Sigmoid colon (tissue), 7 donors: Measurements from ENCODE around the gene ECHDC1. TPM values are rescaled to one million over a fixed set of nuclear protein-coding genes. Genes with fewer than 3 reads are reported as not detected.

Experiments
- DNase-seq: peaks from one replicate; pipeline ENCODE4 v3.0.0-alpha.2; 2019
- H3K27ac ChIP-seq, 4 donors: fragments of 200-600 bp; sonication (generic); one replicate each; pipeline ENCODE4 v1.5.1; 2016 to 2019; ENCODE audit warnings: mild to moderate bottlenecking in 1 of 4
- H3K27me3 ChIP-seq, 3 donors: fragments of 200-600 bp; sonication (generic); one replicate each; pipeline ENCODE4 v1.5.1; 2019; ENCODE audit warnings: mild to moderate bottlenecking in 1 of 3
- H3K36me3 ChIP-seq, 4 donors: fragments of 200-600 bp; sonication (generic); one replicate each; pipeline ENCODE4 v1.5.1; 2016 to 2019
- H3K4me1 ChIP-seq, 4 donors: fragments of 200-600 bp; sonication (generic); one replicate each; pipeline ENCODE4 v1.5.1; 2017 to 2019
- H3K4me3 ChIP-seq, 4 donors: fragments of 200-600 bp; sonication (generic); one replicate each; pipeline ENCODE4 v1.5.1; 2017 to 2019; ENCODE audit warnings: mild to moderate bottlenecking in 2 of 4, moderate library complexity in 1 of 4
- H3K9me3 ChIP-seq, 4 donors: fragments of 200-600 bp in 3 of 4; sonication (generic) in 3 of 4; one replicate each; pipeline versions ENCODE4 v1.5.1 to v1.6.1; 2013 to 2019
- EP300 ChIP-seq, 4 donors: sonication (generic); formaldehyde crosslinking; IDR thresholded peaks; one replicate each; pipeline ENCODE4 v1.6.1; 2017; ENCODE audit warnings: antibody characterized with exemption in 4 of 4
- POLR2A ChIP-seq, 2 donors: fragments of 450-650 bp; IDR thresholded peaks; one replicate each; pipeline ENCODE4 v1.6.1; 2016; ENCODE audit warnings: antibody characterized with exemption in 2 of 2, mild to moderate bottlenecking in 2 of 2, moderate library complexity in 2 of 2
- POLR2AphosphoS5 ChIP-seq, 4 donors: sonication (generic); formaldehyde crosslinking; IDR thresholded peaks; one replicate each; pipeline ENCODE4 v1.6.1; 2017; ENCODE audit warnings: antibody characterized with exemption in 4 of 4
- WGBS, 2 donors: extraction: QIAGEN DNeasy Blood & Tissue Kit; methylation state at CpG; one replicate each; pipeline ENCODE4 v1.1.7; 2013; 5-methylcytosine and 5-hydroxymethylcytosine counted together
- intact Hi-C: fragments of 100-400 bp; cut with DNase I; formaldehyde crosslinking; loops from one replicate; pipeline ENCODE4 v1.15.1; 2023
- polyA plus RNA-seq, 3 donors: library from polyadenylated mRNA; stranded (reverse); fragments of 200-250 nt; gene quantifications; one replicate each; pipeline ENCODE4 v1.2.3, GENCODE V29; 2013
- total RNA-seq, 4 donors: library from RNA; depleted of rRNA; stranded (reverse); fragments of >200 nt; gene quantifications; one replicate each; pipeline ENCODE4 v1.1.0, GENCODE V29; 2016
- TF ChIP-seq, protein P1 (sequence below), 4 experiments: fragments of 450-650 bp in 3 of 4; fragments of 200-600 bp in 1 of 4; IDR thresholded peaks; one replicate each; pipeline ENCODE4 v1.5.1; 2016 to 2019; ENCODE audit warnings: antibody characterized with exemption in 4 of 4, mild to moderate bottlenecking in 3 of 4, moderate library complexity in 2 of 4
- donor health status: healthy with polysubstance abuse.
- donor health status: Bipolar disorder and iron deficiency.
- donor health status: healthy.

The ECHDC1 gene
- total and polyA plus RNA-seq, 7 donors = 48.6 to 97.1 (median 77.3) TPM

- intact Hi-C loops = no loop called here
- Histone ChIP-seq H3K4me1 (peaks cover 0 to 34% (median 19%) of the 10 kb centered on the region in 4 donors), H3K36me3 (peaks cover 6 to 35% (median 11%) of the 10 kb centered on the region in 4 donors), H3K9me3 (no peaks in the 10 kb centered on the region), H3K27ac (peak overlapping the region in 3 of 4 donors; percentile 4 to 59 (median 40)), H3K27me3 (no peaks in the 10 kb centered on the region), H3K4me3 (peak overlapping the region in 1 of 4 donors; percentile 7)
- no peak for TF ChIP-seq POLR2A (IDR thresholded peaks at IDR 0.05)
- no peak for TF ChIP-seq EP300 (IDR thresholded peaks at IDR 0.05)
- no peak for TF ChIP-seq POLR2AphosphoS5 (IDR thresholded peaks at IDR 0.05)
- TF ChIP-seq, protein P1, sequence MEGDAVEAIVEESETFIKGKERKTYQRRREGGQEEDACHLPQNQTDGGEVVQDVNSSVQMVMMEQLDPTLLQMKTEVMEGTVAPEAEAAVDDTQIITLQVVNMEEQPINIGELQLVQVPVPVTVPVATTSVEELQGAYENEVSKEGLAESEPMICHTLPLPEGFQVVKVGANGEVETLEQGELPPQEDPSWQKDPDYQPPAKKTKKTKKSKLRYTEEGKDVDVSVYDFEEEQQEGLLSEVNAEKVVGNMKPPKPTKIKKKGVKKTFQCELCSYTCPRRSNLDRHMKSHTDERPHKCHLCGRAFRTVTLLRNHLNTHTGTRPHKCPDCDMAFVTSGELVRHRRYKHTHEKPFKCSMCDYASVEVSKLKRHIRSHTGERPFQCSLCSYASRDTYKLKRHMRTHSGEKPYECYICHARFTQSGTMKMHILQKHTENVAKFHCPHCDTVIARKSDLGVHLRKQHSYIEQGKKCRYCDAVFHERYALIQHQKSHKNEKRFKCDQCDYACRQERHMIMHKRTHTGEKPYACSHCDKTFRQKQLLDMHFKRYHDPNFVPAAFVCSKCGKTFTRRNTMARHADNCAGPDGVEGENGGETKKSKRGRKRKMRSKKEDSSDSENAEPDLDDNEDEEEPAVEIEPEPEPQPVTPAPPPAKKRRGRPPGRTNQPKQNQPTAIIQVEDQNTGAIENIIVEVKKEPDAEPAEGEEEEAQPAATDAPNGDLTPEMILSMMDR (IDR thresholded peaks at IDR 0.05) = no peak
- no peak for DNase-seq
- WGBS, 2 donors = 52 to 69% methylated on average over 5 of the region's 5 CpGs
These were observed 51.9 kb downstream of the ECHDC1 start for GRCh38 chr6:127291495-127291894.

- no peak for DNase-seq
- peaks cover 7 to 44% (median 13%) of the 10 kb centered on the region in 4 donors for H3K36me3 ChIP-seq
- no peaks in the 10 kb centered on the region for H3K27me3 ChIP-seq
- H3K9me3 ChIP-seq = no peaks in the 10 kb centered on the region
- no peak overlapping the region for H3K4me3 ChIP-seq
- peaks cover 0 to 34% (median 19%) of the 10 kb centered on the region in 4 donors for H3K4me1 ChIP-seq
- peak overlapping the region in 3 of 4 donors; percentile 4 to 59 (median 40) for H3K27ac ChIP-seq
- 82 to 89% methylated on average over 4 of the region's 4 CpGs for WGBS, 2 donors
- TF ChIP-seq POLR2A (IDR thresholded peaks at IDR 0.05) (no peak), EP300 (IDR thresholded peaks at IDR 0.05) (no peak), POLR2AphosphoS5 (IDR thresholded peaks at IDR 0.05) (no peak)
- TF ChIP-seq, protein P1 (IDR thresholded peaks at IDR 0.05) = no peak
- intact Hi-C loops = no loop called here
These were observed 52.8 kb downstream of the ECHDC1 start for GRCh38 chr6:127290391-127291265.

- no peak for TF ChIP-seq POLR2A (IDR thresholded peaks at IDR 0.05)
- TF ChIP-seq POLR2AphosphoS5 (IDR thresholded peaks at IDR 0.05) = no peak
- TF ChIP-seq, protein P1 (IDR thresholded peaks at IDR 0.05) = no peak
- no peak for TF ChIP-seq EP300 (IDR thresholded peaks at IDR 0.05)
- Histone ChIP-seq H3K27me3 (no peaks in the 10 kb centered on the region), H3K9me3 (no peaks in the 10 kb centered on the region), H3K4me1 (peaks cover 0 to 34% (median 19%) of the 10 kb centered on the region in 4 donors), H3K4me3 (no peak overlapping the region), H3K36me3 (peaks cover 7 to 46% (median 13%) of the 10 kb centered on the region in 4 donors), H3K27ac (peak overlapping the region in 2 of 4 donors; percentile 40 to 59)
- WGBS, 2 donors = 76 to 81% methylated on average over 5 of the region's 5 CpGs
- no peak for DNase-seq
- intact Hi-C loops = no loop called here
These were observed 53.5 kb downstream of the ECHDC1 start for GRCh38 chr6:127289934-127290333.

- Histone ChIP-seq H3K9me3 (no peaks in the 10 kb centered on the region), H3K4me1 (peaks cover 0 to 34% (median 19%) of the 10 kb centered on the region in 4 donors), H3K27ac (no peak overlapping the region), H3K36me3 (peaks cover 7 to 47% (median 13%) of the 10 kb centered on the region in 4 donors), H3K27me3 (no peaks in the 10 kb centered on the region), H3K4me3 (no peak overlapping the region)
- intact Hi-C loops = no loop called here
- DNase-seq = no peak
- no peak for TF ChIP-seq POLR2A (IDR thresholded peaks at IDR 0.05)
- TF ChIP-seq EP300 (IDR thresholded peaks at IDR 0.05) = no peak
- TF ChIP-seq POLR2AphosphoS5 (IDR thresholded peaks at IDR 0.05) = no peak
- TF ChIP-seq, protein P1 (IDR thresholded peaks at IDR 0.05) = no peak
These were observed 54.7 kb downstream of the ECHDC1 start for GRCh38 chr6:127288705-127289104.
